Measurements from ENCODE around the gene DRICH1. TPM values are rescaled to one million over a fixed set of nuclear protein-coding genes. Genes with fewer than 3 reads are reported as not detected.
"Not testable (repeated sequence)": the region's sequence is repeated elsewhere in the genome, so short reads cannot be mapped to it uniquely, and the experiment has no call there.

The DRICH1 gene
- total and polyA plus RNA-seq, 4 experiments from 2014 or later = 4.2 to 4.5 TPM; not detected in 2

GRCh38 chr22:23622634-23623033 is 9.5 kb downstream of the DRICH1 start:
- no peaks in the 10 kb centered on the region for H3K27me3 Mint-ChIP-seq
- ChIA-PET CTCF (ENCODE audit: partially characterized antibody) (no interaction called here), POLR2A (ENCODE audit: partially characterized antibody) (no interaction called here)
- Histone ChIP-seq H3K36me3 (ENCODE audit: insufficient read depth, low read length) (no peaks in the 10 kb centered on the region), H3K4me3 (ENCODE audit: low read length in 2 of 2) (no peak overlapping the region), H3K27ac (ENCODE audit: low read depth, low read length) (no peak overlapping the region), H3K27me3 (ENCODE audit: insufficient read depth, low read length) (no peaks in the 10 kb centered on the region), H3K9me3 (ENCODE audit: control insufficient read depth in 1 of 2, low read length in 2 of 2) (no peaks in the 10 kb centered on the region), H3K4me1 (ENCODE audit: insufficient read depth, low read length) (no peaks in the 10 kb centered on the region)
- no peak overlapping the region for H3K4me3 Mint-ChIP-seq
- H3K9me3 Mint-ChIP-seq = no peaks in the 10 kb centered on the region
- H3K4me1 Mint-ChIP-seq = peaks cover 0 to 3% (median 0%) of the 10 kb centered on the region in 4 donors
- no peak for DNase-seq
- H3K36me3 Mint-ChIP-seq = peaks cover 4 to 10% of the 10 kb centered on the region in 2 donors
- H3K27ac Mint-ChIP-seq = no peak overlapping the region
- intact Hi-C loops (cut with micrococcal nuclease) = loop anchor here (10.0 kb wide), 1 partner anchor 332 kb away; no protein-coding TSS in a partner anchor

- H3K9me3 Mint-ChIP-seq; H3K27me3 ChIP-seq (ENCODE audit: insufficient read depth, low read length); CTCF ChIA-PET (ENCODE audit: partially characterized antibody); H3K9me3 ChIP-seq (ENCODE audit: control insufficient read depth in 1 of 2, low read length in 2 of 2); H3K4me1 Mint-ChIP-seq; H3K27me3 Mint-ChIP-seq; H3K4me1 ChIP-seq (ENCODE audit: insufficient read depth, low read length); DNase-seq; POLR2A ChIA-PET (ENCODE audit: partially characterized antibody); H3K36me3 ChIP-seq (ENCODE audit: insufficient read depth, low read length); H3K4me3 Mint-ChIP-seq; H3K27ac ChIP-seq (ENCODE audit: low read depth, low read length); H3K4me3 ChIP-seq (ENCODE audit: low read length in 2 of 2): not testable (repeated sequence)
- Mint-ChIP-seq H3K36me3 (peaks cover 6 to 14% of the 10 kb centered on the region in 2 donors), H3K27ac (peak overlapping the region in 1 of 7 donors; percentile 20)
- intact Hi-C loops (cut with micrococcal nuclease) = loop anchor here (10.0 kb wide), 1 partner anchor 333 kb away; no protein-coding TSS in a partner anchor
Observed at GRCh38 chr22:23621916-23622315, 10.2 kb downstream of the DRICH1 start.

- CTCF ChIA-PET (ENCODE audit: partially characterized antibody) = no interaction called here
- H3K4me1 ChIP-seq (ENCODE audit: insufficient read depth, low read length) = no peaks in the 10 kb centered on the region
- intact Hi-C loops (cut with micrococcal nuclease) = loop anchor here (10.0 kb wide), 1 partner anchor 334 kb away; no protein-coding TSS in a partner anchor
Observed at GRCh38 chr22:23621082-23621780, 10.9 kb downstream of the DRICH1 start.

DNA sequence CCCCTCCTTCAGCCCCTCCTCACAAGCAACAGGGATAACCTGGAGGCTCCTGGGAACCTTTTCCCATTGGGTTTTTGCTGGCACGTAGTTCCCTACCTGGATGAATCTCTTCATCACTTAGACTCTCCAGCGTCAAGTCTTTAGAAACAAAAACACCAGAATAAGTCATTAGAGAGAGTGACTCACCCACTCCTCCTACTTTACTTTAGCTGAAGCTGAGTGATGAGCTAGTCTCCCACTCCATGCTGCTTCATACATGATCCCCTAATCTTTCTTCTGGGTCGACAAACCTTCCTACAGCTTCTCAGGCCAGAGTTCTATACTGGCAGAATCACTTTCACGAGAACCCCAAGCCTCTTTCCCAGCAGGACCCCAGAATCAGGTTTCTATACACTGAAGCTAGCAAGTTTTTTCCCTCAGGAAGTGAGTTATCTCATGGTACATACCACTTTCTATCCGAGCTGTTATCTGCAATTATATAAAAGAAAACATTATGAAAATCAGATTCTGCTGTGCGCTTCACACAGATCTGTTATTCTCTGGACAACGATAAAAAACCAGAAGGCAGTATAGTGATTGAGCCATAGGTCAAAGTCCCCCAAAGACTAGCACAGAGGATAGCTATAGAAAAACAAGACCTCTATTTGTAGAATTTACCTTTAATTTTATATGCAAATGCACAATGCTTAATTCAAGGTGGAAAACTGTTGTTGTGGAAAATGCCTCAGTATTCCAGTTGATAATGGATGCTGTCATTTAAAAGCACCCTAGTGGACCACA is 18.7 kb downstream of the DRICH1 start:
- no peak overlapping the region for H3K27ac Mint-ChIP-seq

More at GRCh38 chr22:23621082-23621780, 10.9 kb downstream of the DRICH1 start:
- POLR2A ChIA-PET (ENCODE audit: partially characterized antibody) = no interaction called here
- Mint-ChIP-seq H3K4me3 (no peak overlapping the region), H3K27me3 (no peaks in the 10 kb centered on the region), H3K4me1 (no peaks in the 10 kb centered on the region), H3K36me3 (peaks cover 9 to 14% of the 10 kb centered on the region in 2 donors), H3K27ac (peak overlapping the region in 1 of 7 donors; percentile 6), H3K9me3 (no peaks in the 10 kb centered on the region)
- H3K4me3 ChIP-seq (ENCODE audit: low read length in 2 of 2) = no peak overlapping the region
- H3K9me3 ChIP-seq (ENCODE audit: control insufficient read depth in 1 of 2, low read length in 2 of 2) = no peaks in the 10 kb centered on the region
- no peaks in the 10 kb centered on the region for H3K36me3 ChIP-seq (ENCODE audit: insufficient read depth, low read length)
- DNase-seq = no peak
- no peak overlapping the region for H3K27ac ChIP-seq (ENCODE audit: low read depth, low read length)
- H3K27me3 ChIP-seq (ENCODE audit: insufficient read depth, low read length) = no peaks in the 10 kb centered on the region

GRCh38 chr22:23609983-23610781 is 21.9 kb downstream of the DRICH1 start:
- Histone ChIP-seq H3K27me3 (ENCODE audit: insufficient read depth, low read length) (no peaks in the 10 kb centered on the region), H3K9me3 (ENCODE audit: control insufficient read depth in 1 of 2, low read length in 2 of 2) (no peaks in the 10 kb centered on the region), H3K4me3 (ENCODE audit: low read length in 2 of 2) (no peak overlapping the region), H3K36me3 (ENCODE audit: insufficient read depth, low read length) (no peaks in the 10 kb centered on the region), H3K4me1 (ENCODE audit: insufficient read depth, low read length) (no peaks in the 10 kb centered on the region), H3K27ac (ENCODE audit: low read depth, low read length) (no peak overlapping the region)
- Mint-ChIP-seq H3K36me3 (peaks cover 5 to 11% of the 10 kb centered on the region in 2 donors), H3K9me3 (no peaks in the 10 kb centered on the region), H3K4me1 (no peaks in the 10 kb centered on the region), H3K4me3 (no peak overlapping the region), H3K27ac (peak overlapping the region in 1 of 7 donors; percentile 3), H3K27me3 (no peaks in the 10 kb centered on the region)
- POLR2A ChIA-PET (ENCODE audit: partially characterized antibody) = no interaction called here
- CTCF ChIA-PET (ENCODE audit: partially characterized antibody) = no interaction called here
- intact Hi-C loops (cut with micrococcal nuclease) = no loop called here
- DNase-seq = no peak

More for the DNA sequence above, 18.7 kb downstream of the DRICH1 start:
- ChIA-PET CTCF (ENCODE audit: partially characterized antibody) (no interaction called here), POLR2A (ENCODE audit: partially characterized antibody) (no interaction called here)
- H3K4me1 Mint-ChIP-seq = no peaks in the 10 kb centered on the region
- Histone ChIP-seq H3K4me3 (ENCODE audit: low read length in 2 of 2) (no peak overlapping the region), H3K27me3 (ENCODE audit: insufficient read depth, low read length) (no peaks in the 10 kb centered on the region), H3K9me3 (ENCODE audit: control insufficient read depth in 1 of 2, low read length in 2 of 2) (no peaks in the 10 kb centered on the region), H3K4me1 (ENCODE audit: insufficient read depth, low read length) (no peaks in the 10 kb centered on the region), H3K27ac (ENCODE audit: low read depth, low read length) (no peak overlapping the region), H3K36me3 (ENCODE audit: insufficient read depth, low read length) (no peaks in the 10 kb centered on the region)
- H3K27me3 Mint-ChIP-seq = no peaks in the 10 kb centered on the region
- intact Hi-C loops (cut with micrococcal nuclease) = no loop called here
- H3K4me3 Mint-ChIP-seq = no peak overlapping the region
- H3K9me3 Mint-ChIP-seq = no peaks in the 10 kb centered on the region
- DNase-seq = no peak
- H3K36me3 Mint-ChIP-seq = peaks cover 13 to 17% of the 10 kb centered on the region in 2 donors

GRCh38 chr22:23608583-23608982 is 23.5 kb downstream of the DRICH1 start:
- H3K27ac ChIP-seq (ENCODE audit: low read depth, low read length) = no peak overlapping the region
- H3K27ac Mint-ChIP-seq = no peak overlapping the region

More at GRCh38 chr22:23608583-23608982, 23.5 kb downstream of the DRICH1 start:
- Mint-ChIP-seq H3K9me3 (no peaks in the 10 kb centered on the region), H3K36me3 (peaks cover 5 to 6% of the 10 kb centered on the region in 2 donors), H3K4me3 (no peak overlapping the region), H3K4me1 (no peaks in the 10 kb centered on the region), H3K27me3 (no peaks in the 10 kb centered on the region)
- H3K4me3 ChIP-seq (ENCODE audit: low read length in 2 of 2) = no peak overlapping the region
- H3K27me3 ChIP-seq (ENCODE audit: insufficient read depth, low read length) = no peaks in the 10 kb centered on the region
- intact Hi-C loops (cut with micrococcal nuclease) = no loop called here
- DNase-seq = no peak
- H3K36me3 ChIP-seq (ENCODE audit: insufficient read depth, low read length) = no peaks in the 10 kb centered on the region
- CTCF ChIA-PET (ENCODE audit: partially characterized antibody) = no interaction called here
- H3K4me1 ChIP-seq (ENCODE audit: insufficient read depth, low read length) = no peaks in the 10 kb centered on the region
- POLR2A ChIA-PET (ENCODE audit: partially characterized antibody) = no interaction called here
- no peaks in the 10 kb centered on the region for H3K9me3 ChIP-seq (ENCODE audit: control insufficient read depth in 1 of 2, low read length in 2 of 2)
